Left hindlimb (tissue), 1 donor: Measurements from ENCODE around the gene PLD6.
"Not testable (repeated sequence)": the region's sequence is repeated elsewhere in the genome, so short reads cannot be mapped to it uniquely, and the experiment has no call there.

ENCODE experiments used
- DNase-seq: peaks from one replicate; pipeline ENCODE4 v3.0.0-alpha.2; 2018

PLD6 gene

GRCh38 chr17:17206124-17206912 is at the start of gene PLD6:
Gene PLD6, minus strand, starts transcription at chr17:17206333. Its CDS starts 47 bp downstream, at chr17:17206286.
- DNase-seq, result peak; percentile 72

DNA sequence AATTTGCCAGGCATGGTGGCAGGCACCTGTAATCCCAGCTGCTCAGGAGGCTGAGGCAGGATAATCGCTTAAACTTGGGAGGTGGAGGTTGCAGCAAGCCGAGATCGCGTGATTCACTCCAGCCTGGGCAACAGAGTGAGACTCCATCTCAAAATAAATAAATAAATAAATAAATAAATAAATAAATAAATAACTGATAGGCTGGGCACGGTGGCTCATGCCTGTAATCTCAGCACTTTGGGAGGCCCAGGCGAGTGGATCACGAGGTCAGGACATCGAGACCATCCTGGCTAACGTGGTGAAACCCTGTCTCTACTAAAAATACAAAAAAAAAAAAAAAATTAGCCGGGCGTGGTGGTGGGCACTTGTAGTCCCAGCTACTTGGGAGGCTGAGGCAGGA is 49.6 kb upstream of the PLD6 start:
- DNase-seq, result not testable (repeated sequence)

- no peak for DNase-seq
Observed at GRCh38 chr17:17254036-17254435, 47.9 kb upstream of the PLD6 start.

DNA sequence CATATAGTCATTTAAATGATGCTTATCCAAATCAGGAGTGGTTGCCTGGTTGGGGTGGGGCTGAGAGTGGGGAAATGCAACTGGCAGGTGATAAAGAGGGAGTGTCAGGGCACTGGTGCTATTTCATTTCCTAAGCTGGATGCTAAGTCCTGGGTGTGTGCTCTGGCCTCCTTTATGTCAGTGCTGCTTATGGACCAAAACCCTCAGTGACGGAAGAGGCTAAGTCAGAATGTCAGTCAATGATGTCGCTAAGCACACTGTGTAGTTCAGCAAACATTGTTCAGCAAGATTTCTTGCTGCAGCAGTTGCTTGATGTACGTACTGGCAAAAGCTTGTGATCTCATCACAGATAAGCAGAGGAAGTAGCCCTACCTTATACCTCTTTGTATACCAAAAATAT is 47.3 kb upstream of the PLD6 start:
- DNase-seq, result no peak

GRCh38 chr17:17252149-17252661 is 46.1 kb upstream of the PLD6 start:
- DNase-seq, result no peak

DNA sequence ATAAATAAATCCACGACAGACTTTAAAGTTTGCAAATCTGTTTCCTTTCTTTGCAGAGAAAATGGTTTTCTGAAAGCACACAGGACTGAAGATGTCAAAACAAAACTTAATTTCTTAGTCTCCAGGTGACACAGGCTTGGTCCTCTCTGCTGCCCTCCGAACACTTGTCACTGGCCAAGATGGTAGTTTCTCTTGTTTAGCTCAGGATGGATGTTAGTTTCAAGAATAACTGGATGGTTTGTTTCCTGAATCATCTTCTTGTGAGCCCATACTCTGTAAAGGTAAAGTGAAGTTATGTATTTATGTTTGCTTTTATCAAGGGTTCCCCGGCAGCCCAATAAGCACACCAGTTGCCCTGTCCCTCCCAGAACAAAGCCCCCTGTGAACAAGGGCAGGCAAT is 40.7 kb upstream of the PLD6 start:
- DNase-seq, result no peak

DNA sequence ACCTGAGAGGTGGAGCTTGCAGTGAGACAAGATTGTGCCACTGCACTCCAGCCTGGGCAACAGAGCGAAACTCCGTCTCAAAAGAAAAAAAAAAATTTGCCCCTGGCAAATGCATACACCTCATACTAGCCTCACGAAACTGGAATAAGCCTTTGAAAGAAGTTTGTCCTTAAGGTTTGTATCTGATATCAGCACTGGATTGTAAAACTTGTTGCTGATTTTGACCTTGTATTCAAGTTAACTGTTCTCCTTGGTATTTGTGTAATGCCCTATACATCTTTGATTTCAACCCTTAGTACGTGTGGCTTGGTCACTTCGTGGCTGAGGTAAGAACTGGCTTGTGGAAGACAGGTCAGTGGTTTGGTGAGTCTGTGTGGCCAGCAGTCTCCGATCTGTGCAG is 37.0 kb upstream of the PLD6 start:
- no peak for DNase-seq

GRCh38 chr17:17242246-17242645 is 36.1 kb upstream of the PLD6 start:
- DNase-seq, result no peak

GRCh38 chr17:17241656-17242055 is 35.5 kb upstream of the PLD6 start:
- DNase-seq, result no peak

DNA sequence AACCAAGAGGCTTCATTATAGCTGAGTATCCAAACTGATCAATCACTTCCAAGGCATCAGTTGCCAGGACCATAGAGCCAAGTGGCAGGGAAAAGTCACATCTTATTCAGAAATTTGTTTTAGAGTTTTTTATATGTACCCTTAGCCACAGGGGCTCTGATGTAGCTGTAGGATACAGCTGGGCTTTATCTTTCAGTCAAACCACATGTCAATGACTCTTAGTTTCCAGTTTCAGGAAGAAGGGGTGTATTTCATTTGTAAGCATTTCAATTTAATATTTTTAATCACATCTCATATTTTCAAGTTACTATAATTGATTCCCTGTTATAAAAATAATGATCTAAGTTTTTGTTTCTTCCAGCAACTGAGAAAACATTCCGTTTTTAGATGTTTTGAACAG is 33.7 kb upstream of the PLD6 start:
- no peak for DNase-seq

GRCh38 chr17:17237026-17237799 is 31.1 kb upstream of the PLD6 start, which contains the start of gene FLCN:
Gene FLCN, minus strand, starts transcription at chr17:17237168. Its CDS starts 9,031 bp downstream, at chr17:17228137.
- DNase-seq, result peak; percentile 89

GRCh38 chr17:17236295-17237025 is 30.3 kb upstream of the PLD6 start:
- DNase-seq, result peak; percentile 42

DNA sequence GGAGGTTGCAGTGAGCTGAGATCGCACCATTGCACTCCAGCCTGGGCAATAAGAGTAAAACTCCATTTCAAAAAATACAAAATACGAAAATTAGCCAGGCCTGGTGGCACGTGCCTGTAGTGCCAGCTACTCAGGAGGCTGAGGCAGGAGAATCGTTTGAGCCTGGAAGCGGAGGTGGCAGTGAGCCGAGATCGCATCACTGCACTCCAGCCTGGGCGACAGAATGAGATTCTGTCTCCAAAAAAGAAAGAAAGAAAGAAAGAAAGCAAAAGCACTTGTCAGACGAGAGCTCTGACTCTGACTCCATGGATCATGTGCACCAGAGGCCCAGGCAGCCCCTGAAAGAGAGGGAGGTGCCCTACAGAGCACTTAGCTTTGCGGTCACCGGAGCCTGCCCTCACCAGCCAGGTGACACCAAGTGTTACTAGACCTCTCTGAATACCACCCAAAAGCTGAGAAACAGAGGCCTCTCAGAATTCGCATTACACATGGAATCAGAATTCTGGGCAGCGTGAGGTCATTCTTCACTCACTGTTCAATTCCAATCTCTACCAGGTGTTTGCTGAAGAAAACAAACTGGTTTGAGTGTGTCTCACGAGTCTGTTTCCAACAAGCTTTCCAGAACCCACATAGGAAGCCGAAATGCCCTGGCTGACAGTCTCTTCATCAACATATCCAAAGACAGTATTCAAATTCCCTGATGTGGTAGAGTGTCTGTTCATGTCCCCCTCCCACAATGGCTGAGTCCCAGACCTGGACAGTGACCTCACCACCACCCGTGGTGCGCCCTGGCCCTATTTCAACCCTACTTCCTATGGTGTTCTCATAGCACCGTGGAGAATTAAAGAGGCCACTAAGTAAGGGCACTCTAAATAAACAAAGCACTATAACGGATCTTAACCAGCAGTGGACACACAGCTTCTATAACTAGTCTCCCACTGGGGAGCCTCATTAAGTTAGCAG is 29.4 kb upstream of the PLD6 start:
- DNase-seq, result no peak

- no peak for DNase-seq
Observed at GRCh38 chr17:17232303-17232621, 26.1 kb upstream of the PLD6 start.

GRCh38 chr17:17231621-17232302 is 25.6 kb upstream of the PLD6 start:
- no peak for DNase-seq

DNA sequence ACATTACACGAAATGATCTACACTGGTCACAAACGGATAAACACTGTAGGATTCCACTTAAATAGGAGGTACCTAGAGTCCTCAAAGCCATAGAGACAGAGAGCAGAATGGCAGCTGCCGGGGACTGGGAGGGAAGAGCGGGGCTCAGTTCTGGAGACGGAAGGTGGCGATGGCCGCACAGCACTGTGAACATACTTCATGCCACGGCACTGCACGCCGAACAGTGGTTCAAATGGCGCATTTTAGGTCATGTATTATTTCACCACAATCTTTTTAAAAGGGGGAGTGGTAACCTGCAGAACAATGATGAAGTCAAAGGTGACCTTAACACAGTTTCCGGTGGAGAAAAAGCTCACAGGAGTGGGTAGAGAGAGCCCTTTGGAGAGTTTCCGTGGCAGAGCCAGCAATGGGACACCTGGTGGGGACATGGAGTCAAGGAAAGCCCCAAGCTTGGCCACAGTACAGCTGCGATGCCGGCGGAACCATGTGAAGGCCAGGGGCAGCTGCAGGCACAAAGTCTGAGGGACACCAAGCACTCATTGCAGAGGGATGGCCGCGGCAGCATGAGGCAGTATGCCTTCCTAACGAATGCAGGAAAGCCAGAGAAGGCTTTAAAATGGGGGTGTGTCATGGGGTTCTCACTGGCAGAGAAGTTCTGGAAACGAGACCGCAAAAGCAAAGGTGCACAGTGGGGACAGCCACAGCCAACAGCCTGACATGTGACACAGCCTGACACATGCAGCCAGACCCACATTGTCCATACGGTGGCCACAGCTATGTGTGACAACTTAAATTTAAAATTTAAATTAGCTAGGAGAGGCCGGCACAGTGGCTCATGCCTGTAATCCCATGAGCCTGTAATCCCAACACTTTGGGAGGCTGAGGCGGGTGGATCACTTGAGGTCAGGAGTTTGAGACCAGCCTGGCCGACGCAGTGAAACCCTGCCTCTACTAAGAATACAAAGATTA is 23.6 kb upstream of the PLD6 start:
- DNase-seq, result no peak

DNA sequence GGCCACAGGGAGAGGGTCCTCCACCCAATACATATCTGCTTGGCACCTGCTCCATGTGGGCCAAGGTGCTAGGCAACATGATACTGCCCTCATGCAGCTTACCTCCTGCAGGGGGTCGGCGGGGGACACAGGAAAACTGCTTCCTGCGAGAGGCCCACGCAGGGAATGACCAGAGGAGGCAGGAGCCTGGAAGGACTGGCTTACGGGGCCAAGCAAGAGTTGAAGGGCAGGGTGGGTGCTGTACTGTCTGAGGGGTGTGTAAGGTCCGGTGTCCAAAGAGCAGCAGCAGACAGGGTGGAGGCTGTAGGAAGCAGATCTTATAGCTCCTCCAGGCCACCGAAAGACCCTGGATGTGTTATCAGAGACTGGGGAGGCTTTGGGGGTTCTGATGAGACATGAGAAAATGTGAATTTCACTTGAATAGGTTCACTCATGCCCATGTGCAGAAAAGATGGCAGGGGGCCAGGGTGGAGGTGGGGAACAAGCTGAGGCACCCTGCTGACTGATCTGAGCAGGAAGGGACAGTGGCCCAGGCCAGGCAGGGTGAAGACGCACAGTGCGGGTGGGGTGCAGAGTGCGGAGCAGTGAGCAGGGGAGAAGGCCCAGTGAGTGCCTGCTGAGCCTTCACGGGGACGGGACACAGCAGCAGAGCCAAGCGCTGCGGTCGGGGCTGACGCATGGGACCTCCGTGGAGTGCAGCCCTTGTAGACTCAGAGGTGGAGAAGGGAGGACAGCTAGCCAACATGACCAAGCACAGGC is 22.6 kb upstream of the PLD6 start:
- no peak for DNase-seq

- no peak for DNase-seq
Observed at GRCh38 chr17:17227608-17228520, 21.7 kb upstream of the PLD6 start.
